Right lobe of liver (tissue), 6 donors: ENCODE measurements around the gene BRIP1. TPM values are rescaled to one million over a fixed set of nuclear protein-coding genes. Genes with fewer than 3 reads are reported as not detected.

Experiments used
- ATAC-seq, 4 donors: fragments of 200-7000 bp; cut with Tn5 transposase; one replicate each; pipeline ENCODE4 v1.9.1; 2020; ENCODE audit warnings: mild to moderate bottlenecking in 4 of 4, moderate library complexity in 4 of 4
- DNase-seq, 3 donors: peaks; one replicate each; pipeline ENCODE4 v3.0.0-alpha.2; 2020
- H3K27ac ChIP-seq, 3 donors: fragments of 200-600 bp; one replicate each; pipeline ENCODE4 v1.8.0; 2022
- H3K27me3 ChIP-seq, 2 donors: fragments of 200-600 bp; one replicate each; pipeline ENCODE4 v1.8.0; 2022
- H3K36me3 ChIP-seq, 4 donors: fragments of 200-600 bp; sonication (generic) in 1 of 4; one replicate each; pipeline versions ENCODE4 v1.5.1 to v1.8.0; 2017 to 2022; ENCODE audit warnings: control low read depth in 1 of 4
- H3K4me1 ChIP-seq, 4 donors: fragments of 200-600 bp; sonication (generic) in 1 of 4; one replicate each; pipeline versions ENCODE4 v1.5.1 to v1.8.0; 2017 to 2022; ENCODE audit warnings: control low read depth in 1 of 4
- H3K4me3 ChIP-seq, 3 donors: fragments of 200-600 bp; one replicate each; pipeline ENCODE4 v1.8.0; 2022
- H3K9me3 ChIP-seq, 4 donors: fragments of 200-600 bp; sonication (generic) in 1 of 4; one replicate each; pipeline versions ENCODE4 v1.5.1 to v1.8.0; 2017 to 2022; ENCODE audit warnings: control low read depth in 1 of 4
- CTCF ChIP-seq, 4 donors: fragments of 200-600 bp in 3 of 4; fragments of 450-650 bp in 1 of 4; IDR thresholded peaks; one replicate each; pipeline versions ENCODE4 v1.5.1 to v1.8.0; 2016 to 2022; ENCODE audit warnings: antibody characterized with exemption in 4 of 4, mild to moderate bottlenecking in 2 of 4
- POLR2A ChIP-seq: fragments of 450-650 bp; IDR thresholded peaks from one replicate; pipeline ENCODE4 v1.6.1; 2017; ENCODE audit warnings: antibody characterized with exemption, mild to moderate bottlenecking
- WGBS: methylation state at CpG from one replicate; pipeline ENCODE4 v1.1.6; 2018; ENCODE audit warnings: low coverage, low lambda C conversion rate; ENCODE audit not compliant: insufficient coverage; ENCODE audit errors: missing lambda C conversion rate; 5-methylcytosine and 5-hydroxymethylcytosine counted together
- intact Hi-C, 2 donors: fragments of 100-400 bp; cut with DNase I; formaldehyde crosslinking; loops; one replicate each; pipeline versions ENCODE4 v1.11.2 to v1.14.1; 2022
- total RNA-seq, 6 experiments: library from RNA; depleted of rRNA in 2 of 6; stranded (reverse); fragments of >200 nt in 2 of 6; fragmentation: NEBNext Ultra II Directional in 3 of 6; extraction: Animal tissue kit (Norgen Biotek cat#: 25700) in 3 of 6; gene quantifications; one replicate each; pipeline versions ENCODE4 v1.1.0 to v1.2.4, GENCODE V29; 2016 to 2023
- donor health status: DM: no; HTN: yes; CAD: no.
- donor health status: DM: no; HTN: no; CAD: no.
- donor health status: DM: no; HTN: no; CAD: no.
- donor health status: DM: no; HTN: yes; CAD: no.
- donor health status: DM: no; HTN: yes; CAD: no.

The BRIP1 gene
- total RNA-seq, 6 experiments from 2014 or later, result 1.0 to 1.6 (median 1.1) TPM

- 95% methylated on average over 4 of the region's 4 CpGs for WGBS
- TF ChIP-seq POLR2A (no peak), CTCF (IDR thresholded peaks at IDR 0.05) (no peak)
- no peak overlapping the region for H3K27ac ChIP-seq
- intact Hi-C loops, result no loop called here
- ATAC-seq, result no peak
- no peaks in the 10 kb centered on the region for H3K36me3 ChIP-seq
- H3K27me3 ChIP-seq, result no peaks in the 10 kb centered on the region
- H3K9me3 ChIP-seq, result no peaks in the 10 kb centered on the region
- H3K4me1 ChIP-seq, result no peaks in the 10 kb centered on the region
- no peak overlapping the region for H3K4me3 ChIP-seq
- DNase-seq, result no peak
These were observed 146.0 kb downstream of the BRIP1 start for GRCh38 chr17:61717352-61717751.

- ATAC-seq (no peak), DNase-seq (no peak)
- no peaks in the 10 kb centered on the region for H3K36me3 ChIP-seq
- H3K4me1 ChIP-seq, result no peaks in the 10 kb centered on the region
- H3K4me3 ChIP-seq, result no peak overlapping the region
- no peaks in the 10 kb centered on the region for H3K27me3 ChIP-seq
- WGBS, result 100% methylated on average over 1 of the region's 1 CpG
- H3K9me3 ChIP-seq, result no peaks in the 10 kb centered on the region
- TF ChIP-seq CTCF (IDR thresholded peaks at IDR 0.05), result no peak
- no peak for TF ChIP-seq POLR2A
- intact Hi-C loops, result no loop called here
- no peak overlapping the region for H3K27ac ChIP-seq
These were observed 147.0 kb downstream of the BRIP1 start for GRCh38 chr17:61716225-61716829.

- no peaks in the 10 kb centered on the region for H3K36me3 ChIP-seq
- no peaks in the 10 kb centered on the region for H3K9me3 ChIP-seq
- 83% methylated on average over 1 of the region's 1 CpG for WGBS
- intact Hi-C loops, result no loop called here
- ATAC-seq, result no peak
- no peak overlapping the region for H3K27ac ChIP-seq
- no peak for TF ChIP-seq CTCF (IDR thresholded peaks at IDR 0.05)
- no peak for TF ChIP-seq POLR2A
- H3K27me3 ChIP-seq, result no peaks in the 10 kb centered on the region
- no peak for DNase-seq
- no peak overlapping the region for H3K4me3 ChIP-seq
- no peaks in the 10 kb centered on the region for H3K4me1 ChIP-seq
These were observed 148.0 kb downstream of the BRIP1 start for GRCh38 chr17:61715348-61715747.

- TF ChIP-seq CTCF (IDR thresholded peaks at IDR 0.05) (no peak), POLR2A (no peak)
- no peaks in the 10 kb centered on the region for H3K9me3 ChIP-seq
- intact Hi-C loops, result no loop called here
These were observed 149.0 kb downstream of the BRIP1 start for GRCh38 chr17:61714300-61714699.

GRCh38 chr17:61713035-61713434 is 150.3 kb downstream of the BRIP1 start:
- no peak overlapping the region for H3K27ac ChIP-seq
- no peak for DNase-seq
- TF ChIP-seq POLR2A (no peak), CTCF (IDR thresholded peaks at IDR 0.05) (no peak)
- no peaks in the 10 kb centered on the region for H3K4me1 ChIP-seq
- H3K36me3 ChIP-seq, result no peaks in the 10 kb centered on the region
- 86% methylated on average over 1 of the region's 1 CpG for WGBS
- no peak overlapping the region for H3K4me3 ChIP-seq
- no peaks in the 10 kb centered on the region for H3K27me3 ChIP-seq
- no peaks in the 10 kb centered on the region for H3K9me3 ChIP-seq
- no peak for ATAC-seq
- intact Hi-C loops, result no loop called here

More at GRCh38 chr17:61714300-61714699, 149.0 kb downstream of the BRIP1 start:
- H3K27ac ChIP-seq, result no peak overlapping the region
- no peaks in the 10 kb centered on the region for H3K36me3 ChIP-seq
- no peaks in the 10 kb centered on the region for H3K4me1 ChIP-seq
- H3K27me3 ChIP-seq, result no peaks in the 10 kb centered on the region
- ATAC-seq (no peak), DNase-seq (no peak)
- 94% methylated on average over 2 of the region's 2 CpGs for WGBS
- H3K4me3 ChIP-seq, result no peak overlapping the region
